Measurements from ENCODE around the gene LPP.
"Not testable (repeated sequence)": the region's sequence is repeated elsewhere in the genome, so short reads cannot be mapped to it uniquely, and the experiment has no call there.

The LPP gene

GRCh38 chr3:188605905-188606304 lies 451.9 kb downstream of the LPP start:
- DNase-seq, result no peak

- no peak for DNase-seq
Observed at GRCh38 chr3:188607805-188608315, 453.9 kb downstream of the LPP start.

- no peak for DNase-seq
Observed at GRCh38 chr3:188608401-188608800, 454.4 kb downstream of the LPP start.

GRCh38 chr3:188613721-188614120 lies 459.8 kb downstream of the LPP start:
- not testable (repeated sequence) for DNase-seq

- DNase-seq, result no peak
Observed at GRCh38 chr3:188617270-188617669, 463.3 kb downstream of the LPP start.

GRCh38 chr3:188617988-188618701 lies 464.2 kb downstream of the LPP start:
- DNase-seq, result no peak

GRCh38 chr3:188620752-188621151 lies 466.8 kb downstream of the LPP start:
- DNase-seq, result no peak

- no peak for DNase-seq
Observed at GRCh38 chr3:188624384-188624783, 470.4 kb downstream of the LPP start.

GRCh38 chr3:188624828-188625227 lies 470.9 kb downstream of the LPP start:
- no peak for DNase-seq

- no peak for DNase-seq
Observed at GRCh38 chr3:188627652-188628051, 473.7 kb downstream of the LPP start.

GRCh38 chr3:188631291-188632010 lies 477.5 kb downstream of the LPP start:
- DNase-seq, result no peak

- no peak for DNase-seq
Observed at GRCh38 chr3:188633206-188633605, 479.2 kb downstream of the LPP start.

- no peak for DNase-seq
Observed at GRCh38 chr3:188634285-188634684, 480.3 kb downstream of the LPP start.

GRCh38 chr3:188635258-188636042 lies 481.5 kb downstream of the LPP start:
- DNase-seq, result peak; percentile 26

- not testable (repeated sequence) for DNase-seq
Observed at GRCh38 chr3:188636292-188636691, 482.3 kb downstream of the LPP start.

GRCh38 chr3:188641076-188641475 lies 487.1 kb downstream of the LPP start:
- no peak for DNase-seq

GRCh38 chr3:188643736-188644135 lies 489.8 kb downstream of the LPP start:
- DNase-seq, result no peak

GRCh38 chr3:188646592-188646991 lies 492.6 kb downstream of the LPP start:
- no peak for DNase-seq

- no peak for DNase-seq
Observed at GRCh38 chr3:188647237-188647636, 493.3 kb downstream of the LPP start.

GRCh38 chr3:188649521-188649920 lies 495.6 kb downstream of the LPP start:
- DNase-seq, result no peak

- DNase-seq, result no peak
Observed at GRCh38 chr3:188656196-188656982, 502.4 kb downstream of the LPP start.

GRCh38 chr3:188658606-188659005 lies 504.6 kb downstream of the LPP start:
- DNase-seq, result no peak
